Skin of body (tissue), 2 donors: ENCODE data around the gene ZMYND15. TPM values are rescaled to one million over a fixed set of nuclear protein-coding genes. Genes with fewer than 3 reads are reported as not detected.

Source experiments
- DNase-seq: peaks from one replicate; lab custom pipeline; 2025; lab: John Stamatoyannopoulos, UW
- total RNA-seq: library from RNA; depleted of rRNA; stranded (reverse); fragments of >200 nt; gene quantifications from one replicate; pipeline ENCODE4 v1.2.3, GENCODE V29; 2014

The ZMYND15 gene
- total RNA-seq, 1 donor from 2014 or later = 0.89 TPM

DNA sequence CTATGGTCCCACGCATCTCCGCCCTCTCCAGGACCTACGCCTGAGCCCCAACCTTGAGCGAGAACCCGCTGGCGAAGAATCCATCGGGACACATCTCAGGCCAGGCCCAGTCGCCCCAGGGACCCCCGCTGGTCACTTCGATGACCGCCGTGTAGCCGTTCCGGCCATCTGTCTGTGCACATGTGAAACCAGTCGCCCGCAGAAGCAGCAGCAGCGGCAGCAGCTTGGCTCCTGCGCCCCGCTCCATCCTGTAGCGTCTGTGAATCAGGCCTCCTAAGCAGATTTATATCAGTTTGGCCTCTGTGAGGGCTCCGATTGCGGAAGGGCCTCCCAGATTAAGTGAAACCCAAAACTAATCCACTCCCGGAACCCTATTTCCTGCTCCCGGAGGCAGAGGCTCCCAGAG lies 46.5 kb downstream of the ZMYND15 start, which contains the start of gene VMO1:
Gene VMO1 (minus strand): TSS at position 259 of the 406 bp plus-strand sequence. CDS start 12 bp downstream, at position 247.
- DNase-seq = no peak

- DNase-seq = no peak
Observed at GRCh38 chr17:4786516-4786915, 46.9 kb downstream of the ZMYND15 start.

- DNase-seq = no peak
Observed at GRCh38 chr17:4788159-4788806, 48.6 kb downstream of the ZMYND15 start.

GRCh38 chr17:4788807-4789700 lies 49.4 kb downstream of the ZMYND15 start, which contains the start of gene GLTPD2:
GLTPD2 (plus strand) TSS chr17:4788964; CDS start chr17:4789012, 48 bp downstream.
- DNase-seq = no peak

DNA sequence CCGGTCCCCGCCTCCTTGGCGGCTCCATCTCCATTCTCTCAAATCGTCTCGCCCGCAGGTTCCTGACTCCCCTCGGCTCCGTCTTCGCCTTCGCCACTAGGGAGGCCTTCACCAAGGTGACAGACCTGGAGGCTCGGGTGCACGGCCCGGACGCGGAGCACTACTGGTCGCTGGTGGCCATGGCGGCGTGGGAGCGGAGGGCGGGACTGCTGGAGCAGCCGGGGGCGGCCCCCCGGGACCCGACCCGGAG lies 50.0 kb downstream of the ZMYND15 start:
- no peak for DNase-seq

DNA sequence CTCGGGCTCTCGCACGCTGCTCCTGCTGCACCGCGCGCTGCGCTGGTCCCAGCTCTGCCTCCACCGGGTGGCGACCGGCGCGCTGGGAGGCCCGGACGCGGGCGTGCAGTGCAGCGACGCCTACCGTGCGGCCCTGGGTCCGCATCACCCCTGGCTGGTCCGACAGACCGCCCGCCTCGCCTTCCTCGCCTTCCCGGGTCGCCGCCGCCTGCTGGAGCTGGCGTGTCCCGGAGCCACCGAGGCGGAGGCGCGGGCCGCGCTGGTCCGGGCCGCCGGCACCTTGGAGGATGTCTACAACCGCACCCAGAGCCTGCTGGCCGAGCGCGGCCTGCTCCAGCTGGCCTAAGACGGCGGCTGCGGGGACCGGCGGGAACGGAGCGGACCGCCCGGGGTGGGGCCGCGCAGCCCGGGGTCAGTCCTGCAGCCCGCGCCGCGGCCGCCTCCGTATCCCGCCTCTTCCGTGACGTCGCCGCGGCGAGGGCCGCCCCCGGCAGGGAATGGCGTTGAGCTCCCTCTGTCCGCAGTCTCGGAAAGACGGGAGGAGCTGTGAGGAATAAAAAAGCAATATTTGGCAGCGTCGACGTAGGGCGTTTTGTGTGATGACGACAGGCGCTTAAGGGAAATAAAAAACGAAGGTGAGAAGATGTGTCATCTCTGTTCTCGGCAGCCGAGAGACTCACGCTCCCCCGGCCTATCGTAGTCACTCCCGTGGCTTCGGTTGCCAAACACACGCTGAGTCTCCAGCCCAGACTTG lies 50.5 kb downstream of the ZMYND15 start:
- DNase-seq = peak; percentile 80

GRCh38 chr17:4790705-4791088 lies 51.1 kb downstream of the ZMYND15 start:
- no peak for DNase-seq

- DNase-seq = no peak
Observed at GRCh38 chr17:4795168-4795567, 55.5 kb downstream of the ZMYND15 start.

Other genes with a start within 250 kb of the ZMYND15 start
- 24.1 TPM for gene SPNS2, start 241.0 kb upstream of the ZMYND15 start, total RNA-seq
- gene MYBBP1A, start 184.4 kb upstream of the ZMYND15 start, total RNA-seq = 30.2 TPM
- gene GGT6, start 179.3 kb upstream of the ZMYND15 start, total RNA-seq = 6.1 TPM
- gene SMTNL2, start 155.3 kb upstream of the ZMYND15 start, total RNA-seq = 14.9 TPM
- gene ALOX15, start 98.2 kb upstream of the ZMYND15 start, total RNA-seq = 2.9 TPM
- gene PELP1, start 35.7 kb upstream of the ZMYND15 start, total RNA-seq = 20.4 TPM
- 13.0 TPM for gene ARRB2, start 29.2 kb upstream of the ZMYND15 start, total RNA-seq
- 8.7 TPM for gene MED11, start 8.4 kb upstream of the ZMYND15 start, total RNA-seq
- gene CXCL16, start 95 bp downstream of the ZMYND15 start, total RNA-seq = 6.5 TPM
- gene TM4SF5, start 32.1 kb downstream of the ZMYND15 start, total RNA-seq = not detected
- 1.6 TPM for gene VMO1, start 46.5 kb downstream of the ZMYND15 start, total RNA-seq
- not detected for gene GLTPD2, start 49.1 kb downstream of the ZMYND15 start, total RNA-seq
- gene PSMB6, start 56.3 kb downstream of the ZMYND15 start, total RNA-seq = 78.3 TPM
- gene PLD2, start 67.3 kb downstream of the ZMYND15 start, total RNA-seq = 24.5 TPM
- gene MINK1, start 93.5 kb downstream of the ZMYND15 start, total RNA-seq = 40.9 TPM
- 6.0 TPM for gene C17orf107, start 159.7 kb downstream of the ZMYND15 start, total RNA-seq
- gene CHRNE, start 163.3 kb downstream of the ZMYND15 start, total RNA-seq = 0.69 TPM
- gene GP1BA, start 192.4 kb downstream of the ZMYND15 start, total RNA-seq = 0.10 TPM
- gene SLC25A11, start 200.2 kb downstream of the ZMYND15 start, total RNA-seq = 34.2 TPM
- gene RNF167, start 200.4 kb downstream of the ZMYND15 start, total RNA-seq = 20.6 TPM
- gene PFN1, start 208.7 kb downstream of the ZMYND15 start, total RNA-seq = 160 TPM
- 378 TPM for gene ENO3, start 211.3 kb downstream of the ZMYND15 start, total RNA-seq
- gene SPAG7, start 228.0 kb downstream of the ZMYND15 start, total RNA-seq = 40.7 TPM
- 17.8 TPM for gene CAMTA2, start 247.8 kb downstream of the ZMYND15 start, total RNA-seq